Common myeloid progenitor, CD34-positive (primary cell): ENCODE results near the gene OR51V1.

Experiments
- CTCF ChIA-PET: fragments of 350-600 bp; sonication (Branson Sonifier 250); formaldehyde crosslinking; loops from one replicate; lab custom pipeline; 2021; ENCODE audit warnings: antibody characterized with exemption; lab: Charles Lee
- POLR2A ChIA-PET: fragments of 350-600 bp; sonication (Branson Sonifier 250); formaldehyde crosslinking; loops from one replicate; lab custom pipeline; 2021; ENCODE audit warnings: antibody characterized with exemption; lab: Charles Lee
- DNase-seq, 3 donors: peaks; one replicate each; pipeline versions ENCODE4 v3.0.0 to v3.0.0-alpha.2; 2013
- H3K27ac ChIP-seq, 2 experiments: 1 replicate in 1 of 2; 2 replicates in 1 of 2; pipeline ENCODE4 v1.7.0; 2013; ENCODE audit warnings: inconsistent platforms in 2 of 2, low read length in 2 of 2, mild to moderate bottlenecking in 2 of 2, low read depth in 1 of 2, moderate library complexity in 1 of 2; ENCODE audit not compliant: severe bottlenecking in 2 of 2, insufficient read depth in 1 of 2, poor library complexity in 1 of 2
- H3K27me3 ChIP-seq, 5 experiments: replicated peaks in 2 of 5; 1 replicate in 3 of 5; 2 replicates in 2 of 5; pipeline versions ENCODE4 v1.6.1 to v1.7.0; 2013; ENCODE audit warnings: low read length in 4 of 5, mild to moderate bottlenecking in 2 of 5, moderate library complexity in 2 of 5, inconsistent platforms in 1 of 5; ENCODE audit not compliant: insufficient read depth in 5 of 5, control insufficient read depth in 4 of 5
- H3K36me3 ChIP-seq, 4 experiments: 1 replicate in 2 of 4; 2 replicates in 2 of 4; pipeline versions ENCODE4 v1.6.1 to v1.7.0; 2013; ENCODE audit warnings: low read length in 3 of 4, control low read depth in 1 of 4, mild to moderate bottlenecking in 1 of 4; ENCODE audit not compliant: control insufficient read depth in 4 of 4, insufficient read depth in 4 of 4
- H3K4me1 ChIP-seq, 4 experiments: 1 replicate in 3 of 4; 2 replicates in 1 of 4; pipeline versions ENCODE4 v1.6.1 to v1.7.1; 2013; ENCODE audit warnings: low read length in 3 of 4, mild to moderate bottlenecking in 3 of 4, control low read depth in 1 of 4, inconsistent platforms in 1 of 4, moderate library complexity in 1 of 4; ENCODE audit not compliant: control insufficient read depth in 4 of 4, insufficient read depth in 4 of 4; ENCODE audit errors: control extremely low read depth in 1 of 4
- H3K4me3 ChIP-seq, 7 experiments: 1 replicate in 4 of 7; 2 replicates in 3 of 7; pipeline versions ENCODE4 v1.5.1 to v1.7.0; 2013; ENCODE audit warnings: mild to moderate bottlenecking in 7 of 7, low read length in 6 of 7, moderate library complexity in 6 of 7, inconsistent platforms in 2 of 7, low read depth in 2 of 7, control low read depth in 1 of 7; ENCODE audit not compliant: insufficient read depth in 4 of 7, control insufficient read depth in 1 of 7; ENCODE audit errors: extremely low read depth in 1 of 7
- H3K9me3 ChIP-seq, 5 experiments: 1 replicate in 4 of 5; 2 replicates in 1 of 5; pipeline versions ENCODE4 v1.6.1 to v1.7.1; 2013; ENCODE audit warnings: low read length in 4 of 5, mild to moderate bottlenecking in 2 of 5, inconsistent platforms in 1 of 5, low read depth in 1 of 5, moderate library complexity in 1 of 5; ENCODE audit not compliant: control insufficient read depth in 4 of 5, insufficient read depth in 2 of 5; ENCODE audit errors: control extremely low read depth in 1 of 5
- WGBS: methylation state at CpG from one replicate; pipeline ENCODE4 v1.1.5; 2013; ENCODE audit not compliant: insufficient coverage; 5-methylcytosine and 5-hydroxymethylcytosine counted together

Gene OR51V1

DNA sequence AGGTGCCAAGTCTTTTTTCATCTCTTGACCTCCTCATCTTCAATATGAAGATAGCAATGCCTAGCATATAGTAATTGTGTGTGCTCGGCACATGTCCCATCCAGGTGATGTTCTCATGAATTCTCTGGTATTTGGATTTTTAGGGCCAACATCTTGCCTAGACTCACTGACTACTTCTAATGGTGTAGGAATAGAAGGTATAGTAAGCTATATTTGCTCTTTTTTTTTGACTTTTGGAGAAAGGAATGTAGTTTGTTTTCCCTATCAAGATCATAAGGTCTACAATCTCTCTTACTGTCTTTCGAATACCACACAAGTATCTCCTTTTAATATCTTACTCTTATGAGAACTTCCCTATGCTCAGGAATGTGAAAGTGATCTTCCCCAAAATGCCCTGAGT, 30.6 kb upstream of the OR51V1 start:
- no peaks in the 10 kb centered on the region for H3K36me3 ChIP-seq
- ChIA-PET CTCF (interaction anchor here (0.9 kb wide), 1 partner anchor 53 kb away, joined by 4 read pairs; no protein-coding TSS in a partner anchor), POLR2A (no interaction called here)
- no peaks in the 10 kb centered on the region for H3K9me3 ChIP-seq
- no peak overlapping the region for H3K4me3 ChIP-seq
- no peaks in the 10 kb centered on the region for H3K27me3 ChIP-seq
- no peak for DNase-seq
- H3K4me1 ChIP-seq, result peaks cover 9 to 28% (median 17%) of the 10 kb centered on the region in 4 experiments
- H3K27ac ChIP-seq, result no peak overlapping the region
- WGBS, result no CpG with 5 or more reads among the region's 2 CpGs

DNA sequence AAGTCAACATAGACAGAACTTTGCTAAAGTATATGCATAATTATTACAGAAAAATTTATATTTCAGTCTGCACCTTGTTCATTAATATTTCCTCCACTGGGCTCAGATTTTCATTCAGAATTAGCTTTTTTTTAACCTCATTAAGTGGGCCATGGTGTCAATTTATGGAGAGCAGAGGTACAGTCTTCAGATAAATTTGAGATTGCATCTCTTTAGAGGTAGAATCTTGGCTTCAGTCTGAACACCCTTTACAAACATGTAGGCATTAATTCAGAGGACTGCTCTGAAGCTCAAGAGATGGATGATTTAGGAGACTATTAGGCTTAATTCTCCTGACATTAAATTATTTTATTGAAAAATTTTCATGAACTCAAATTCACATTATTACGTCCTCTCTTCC, 29.8 kb upstream of the OR51V1 start:
- no peak for DNase-seq
- 100% methylated on average over 1 of the region's 1 CpG for WGBS
- ChIA-PET POLR2A (no interaction called here), CTCF (interaction anchor here (0.9 kb wide), 1 partner anchor 54 kb away, joined by 4 read pairs; no protein-coding TSS in a partner anchor)
- H3K27ac ChIP-seq, result no peak overlapping the region
- peaks cover 0 to 2% (median 0%) of the 10 kb centered on the region in 5 experiments for H3K9me3 ChIP-seq
- H3K27me3 ChIP-seq, result peaks cover 0 to 6% (median 0%) of the 10 kb centered on the region in 5 experiments
- H3K36me3 ChIP-seq, result no peaks in the 10 kb centered on the region
- H3K4me1 ChIP-seq, result peaks cover 14 to 26% (median 16%) of the 10 kb centered on the region in 4 experiments
- H3K4me3 ChIP-seq, result no peak overlapping the region

DNA sequence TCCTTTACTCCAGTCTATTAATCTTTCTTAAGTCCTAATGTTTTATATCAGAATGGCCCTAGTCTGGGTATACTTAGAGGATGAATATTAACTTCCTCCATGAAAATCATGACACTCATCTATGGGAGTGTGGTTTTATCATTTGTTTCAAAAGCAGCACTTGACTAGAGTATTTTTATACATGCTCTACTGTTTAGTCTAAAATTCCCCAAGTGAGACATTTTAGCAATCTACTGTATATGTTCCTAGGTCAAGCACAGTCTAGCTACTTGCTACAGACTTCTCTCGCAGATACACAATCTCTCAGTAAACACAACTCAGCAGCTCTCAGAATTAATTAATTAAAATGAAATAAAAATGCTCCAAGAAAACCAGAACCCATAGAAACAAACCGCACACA, 29.3 kb upstream of the OR51V1 start:
- Histone ChIP-seq H3K4me3 (no peak overlapping the region), H3K9me3 (peaks cover 0 to 2% (median 0%) of the 10 kb centered on the region in 5 experiments), H3K27ac (no peak overlapping the region), H3K36me3 (no peaks in the 10 kb centered on the region), H3K4me1 (peaks cover 11 to 23% (median 16%) of the 10 kb centered on the region in 4 experiments), H3K27me3 (peaks cover 0 to 11% (median 0%) of the 10 kb centered on the region in 5 experiments)
- ChIA-PET CTCF (no interaction called here), POLR2A (no interaction called here)
- DNase-seq, result no peak
- no CpG with 5 or more reads among the region's 2 CpGs for WGBS

DNA sequence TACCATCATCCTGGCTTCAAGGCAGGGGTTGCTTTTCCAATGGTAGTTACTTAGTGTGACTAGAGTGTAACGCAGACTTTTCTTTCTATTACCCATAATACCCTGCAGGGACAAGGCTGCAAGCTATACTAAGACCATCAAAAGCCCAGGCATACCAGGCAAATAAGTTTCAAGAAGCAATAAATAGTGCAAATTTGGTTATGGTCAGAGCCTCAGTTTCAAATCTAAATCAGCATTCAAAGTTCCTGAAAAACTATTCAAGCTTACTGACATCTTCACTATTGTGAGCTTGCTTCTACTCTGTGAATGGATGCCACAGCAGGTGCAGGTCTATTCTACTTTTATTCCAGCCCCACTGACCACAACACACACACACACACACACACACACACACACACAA, 28.9 kb upstream of the OR51V1 start:
- WGBS, result no CpG with 5 or more reads among the region's 1 CpG
- no peak overlapping the region for H3K4me3 ChIP-seq
- ChIA-PET POLR2A (no interaction called here), CTCF (no interaction called here)
- peaks cover 0 to 2% (median 0%) of the 10 kb centered on the region in 5 experiments for H3K9me3 ChIP-seq
- H3K27ac ChIP-seq, result no peak overlapping the region
- no peak for DNase-seq
- H3K27me3 ChIP-seq, result peaks cover 0 to 13% (median 0%) of the 10 kb centered on the region in 5 experiments
- no peaks in the 10 kb centered on the region for H3K36me3 ChIP-seq
- peaks cover 10 to 25% (median 16%) of the 10 kb centered on the region in 4 experiments for H3K4me1 ChIP-seq

GRCh38 chr11:5228124-5228523, 27.6 kb upstream of the OR51V1 start:
- Histone ChIP-seq H3K27ac (no peak overlapping the region), H3K9me3 (peaks cover 0 to 2% (median 0%) of the 10 kb centered on the region in 5 experiments), H3K27me3 (peaks cover 0 to 13% (median 0%) of the 10 kb centered on the region in 5 experiments), H3K36me3 (no peaks in the 10 kb centered on the region), H3K4me3 (no peak overlapping the region), H3K4me1 (peaks cover 0 to 19% (median 9%) of the 10 kb centered on the region in 4 experiments)
- POLR2A ChIA-PET, result no interaction called here
- WGBS, result no CpG with 5 or more reads among the region's 5 CpGs
- CTCF ChIA-PET, result no interaction called here
- no peak for DNase-seq

GRCh38 chr11:5227681-5228080, 27.2 kb upstream of the OR51V1 start:
- Histone ChIP-seq H3K27ac (no peak overlapping the region), H3K27me3 (peaks cover 0 to 13% (median 0%) of the 10 kb centered on the region in 5 experiments), H3K9me3 (peaks cover 0 to 2% (median 0%) of the 10 kb centered on the region in 5 experiments), H3K4me3 (no peak overlapping the region), H3K36me3 (no peaks in the 10 kb centered on the region), H3K4me1 (peaks cover 0 to 17% (median 9%) of the 10 kb centered on the region in 4 experiments)
- 80% methylated on average over 1 of the region's 1 CpG for WGBS
- ChIA-PET CTCF (no interaction called here), POLR2A (no interaction called here)
- DNase-seq, result no peak

- H3K27ac ChIP-seq, result no peak within 1 kb of the TSS
- no peaks in the 10 kb centered on the region for H3K36me3 ChIP-seq
- ChIA-PET POLR2A (no interaction called here), CTCF (no interaction called here)
- WGBS, result no CpG with 5 or more reads among the region's 3 CpGs
- peaks cover 0 to 2% (median 0%) of the 10 kb centered on the region in 5 experiments for H3K9me3 ChIP-seq
- no peak for DNase-seq
- H3K27me3 ChIP-seq, result peaks cover 0 to 13% (median 0%) of the 10 kb centered on the region in 5 experiments
- H3K4me3 ChIP-seq, result peak within 1 kb of the TSS in 3 of 7 experiments; percentile 21 to 100 (median 52)
- peaks cover 0 to 11% (median 8%) of the 10 kb centered on the region in 4 experiments for H3K4me1 ChIP-seq
Observed at GRCh38 chr11:5226732-5227310, 26.3 kb upstream of the OR51V1 start, which contains the start of gene HBB. Gene HBB (minus strand): TSS chr11:5227071. CDS start chr11:5227021, 50 bp downstream.
